ENCODE measurements around the gene PPP2R5D. TPM values are rescaled to one million over a fixed set of nuclear protein-coding genes. Genes with fewer than 3 reads are reported as not detected.
"Not testable (repeated sequence)": the region's sequence is repeated elsewhere in the genome, so short reads cannot be mapped to it uniquely, and the experiment has no call there.

The PPP2R5D gene
- polyA plus RNA-seq, 3 donors: 67.5 to 73.5 (median 70.1) TPM

GRCh38 chr6:43021270-43022047 is 37.1 kb downstream of the PPP2R5D start, which contains the start of gene RRP36:
TSS of gene RRP36 (plus strand) at chr6:43021623. CDS start at chr6:43021655, 32 bp downstream.
- DNase-seq (ENCODE audit: low read depth in 3 of 3, low spot score in 2 of 3): peak in 2 of 3 donors; percentile 40 to 52

- no peak for DNase-seq (ENCODE audit: low read depth in 3 of 3, low spot score in 2 of 3)
These were observed 40.1 kb downstream of the PPP2R5D start for GRCh38 chr6:43024436-43024835.

- DNase-seq (ENCODE audit: low read depth in 3 of 3, low spot score in 2 of 3): no peak
These were observed 42.0 kb downstream of the PPP2R5D start for GRCh38 chr6:43026365-43026764.

GRCh38 chr6:43029120-43029519 is 44.8 kb downstream of the PPP2R5D start:
- no peak for DNase-seq (ENCODE audit: low read depth in 3 of 3, low spot score in 2 of 3)

GRCh38 chr6:43032326-43032725 is 48.0 kb downstream of the PPP2R5D start:
- no peak for DNase-seq (ENCODE audit: low read depth in 3 of 3, low spot score in 2 of 3)

- no peak for DNase-seq (ENCODE audit: low read depth in 3 of 3, low spot score in 2 of 3)
These were observed 49.3 kb downstream of the PPP2R5D start for GRCh38 chr6:43033496-43034189.

- DNase-seq (ENCODE audit: low read depth in 3 of 3, low spot score in 2 of 3): no peak
These were observed 49.8 kb downstream of the PPP2R5D start for GRCh38 chr6:43034190-43034525.

- DNase-seq (ENCODE audit: low read depth in 3 of 3, low spot score in 2 of 3): no peak
These were observed 51.3 kb downstream of the PPP2R5D start for GRCh38 chr6:43035495-43036194.

- no peak for DNase-seq (ENCODE audit: low read depth in 3 of 3, low spot score in 2 of 3)
These were observed 52.3 kb downstream of the PPP2R5D start for GRCh38 chr6:43036712-43037111.

- no peak for DNase-seq (ENCODE audit: low read depth in 3 of 3, low spot score in 2 of 3)
These were observed 52.8 kb downstream of the PPP2R5D start for GRCh38 chr6:43037197-43037596.

- DNase-seq (ENCODE audit: low read depth in 3 of 3, low spot score in 2 of 3): no peak
These were observed 53.3 kb downstream of the PPP2R5D start for GRCh38 chr6:43037706-43038105.

- DNase-seq (ENCODE audit: low read depth in 3 of 3, low spot score in 2 of 3): no peak
These were observed 54.4 kb downstream of the PPP2R5D start for GRCh38 chr6:43038727-43039126.

GRCh38 chr6:43040542-43041257 is 56.3 kb downstream of the PPP2R5D start:
- no peak for DNase-seq (ENCODE audit: low read depth in 3 of 3, low spot score in 2 of 3)

- not testable (repeated sequence) for DNase-seq (ENCODE audit: low read depth in 3 of 3, low spot score in 2 of 3)
These were observed 57.1 kb downstream of the PPP2R5D start for GRCh38 chr6:43041475-43041874.

- no peak for DNase-seq (ENCODE audit: low read depth in 3 of 3, low spot score in 2 of 3)
These were observed 58.9 kb downstream of the PPP2R5D start for GRCh38 chr6:43043310-43043709.

GRCh38 chr6:43045371-43045930 is 61.1 kb downstream of the PPP2R5D start:
- no peak for DNase-seq (ENCODE audit: low read depth in 3 of 3, low spot score in 2 of 3)

- no peak for DNase-seq (ENCODE audit: low read depth in 3 of 3, low spot score in 2 of 3)
These were observed 63.6 kb downstream of the PPP2R5D start for GRCh38 chr6:43047998-43048397.

GRCh38 chr6:43050981-43051380 is 66.6 kb downstream of the PPP2R5D start:
- DNase-seq (ENCODE audit: low read depth in 3 of 3, low spot score in 2 of 3): no peak

GRCh38 chr6:43052225-43052841 is 68.0 kb downstream of the PPP2R5D start:
- DNase-seq (ENCODE audit: low read depth in 3 of 3, low spot score in 2 of 3): no peak
